Heart right ventricle (tissue), 16 donors: ENCODE results near the gene GBA2. TPM values are rescaled to one million over a fixed set of nuclear protein-coding genes. Genes with fewer than 3 reads are reported as not detected.

Experiments used
- ATAC-seq, 8 donors: fragments of 200-7000 bp; cut with Tn5 transposase; one replicate each; pipeline ENCODE4 v1.9.1; 2020; ENCODE audit warnings: mild to moderate bottlenecking in 8 of 8, moderate library complexity in 8 of 8, moderate number of reproducible peaks in 1 of 8
- DNase-seq, 2 donors: peaks; one replicate each; pipeline ENCODE4 v3.0.0-alpha.2; 2020
- H3K27ac ChIP-seq, 10 donors: fragments of 200-600 bp; sonication (generic) in 2 of 10; one replicate each; pipeline versions ENCODE4 v1.5.0 to v1.8.0; 2020 to 2022; ENCODE audit warnings: mild to moderate bottlenecking in 3 of 10
- H3K27me3 ChIP-seq, 7 donors: fragments of 200-600 bp; one replicate each; pipeline ENCODE4 v1.8.0; 2021 to 2022; ENCODE audit warnings: mild to moderate bottlenecking in 2 of 7
- H3K36me3 ChIP-seq, 9 donors: fragments of 200-600 bp; sonication (generic) in 1 of 9; one replicate each; pipeline versions ENCODE4 v1.5.0 to v1.8.0; 2020 to 2022; ENCODE audit warnings: mild to moderate bottlenecking in 2 of 9
- H3K4me1 ChIP-seq, 9 donors: fragments of 200-600 bp; sonication (generic) in 1 of 9; one replicate each; pipeline versions ENCODE4 v1.5.0 to v1.8.0; 2020 to 2022; ENCODE audit warnings: mild to moderate bottlenecking in 4 of 9
- H3K4me3 ChIP-seq, 10 donors: fragments of 200-600 bp; sonication (generic) in 2 of 10; one replicate each; pipeline versions ENCODE4 v1.5.0 to v1.8.0; 2020 to 2022; ENCODE audit warnings: mild to moderate bottlenecking in 7 of 10, moderate library complexity in 2 of 10
- H3K9me3 ChIP-seq, 11 donors: fragments of 200-600 bp in 10 of 11; sonication (generic) in 2 of 11; one replicate each; pipeline versions ENCODE4 v1.5.0 to v1.8.0; 2013 to 2022; ENCODE audit warnings: mild to moderate bottlenecking in 2 of 11, control low read depth in 1 of 11, moderate library complexity in 1 of 11
- CTCF ChIP-seq, 9 donors: fragments of 200-600 bp; sonication (generic) in 2 of 9; IDR thresholded peaks; one replicate each; pipeline versions ENCODE4 v1.5.0 to v1.8.0; 2021 to 2022; ENCODE audit warnings: antibody characterized with exemption in 9 of 9, mild to moderate bottlenecking in 5 of 9, moderate library complexity in 1 of 9
- WGBS, 2 donors: extraction: QIAGEN DNeasy Blood & Tissue Kit; methylation state at CpG; one replicate each; pipeline ENCODE4 v1.1.7; 2013; ENCODE audit warnings: inconsistent platforms in 1 of 2; 5-methylcytosine and 5-hydroxymethylcytosine counted together
- intact Hi-C, 10 donors: fragments of 100-400 bp; cut with DNase I; formaldehyde crosslinking; loops; one replicate each; pipeline versions ENCODE4 v1.11.1 to v1.14.2; 2022
- polyA plus RNA-seq, 2 donors: library from polyadenylated mRNA; stranded (reverse); fragments of 200-250 nt; gene quantifications; one replicate each; pipeline ENCODE4 v1.2.3, GENCODE V29; 2013
- total RNA-seq, 10 donors: library from RNA; stranded (reverse); fragmentation: NEBNext Ultra II Directional in 3 of 10; extraction: Animal tissue kit (Norgen Biotek cat#: 25700) in 3 of 10; gene quantifications; one replicate each; pipeline versions ENCODE4 v1.2.1 to v1.2.4, GENCODE V29; 2021 to 2023
- donor health status: Arrhythmogenic right ventricular cardiomyopathy.
- donor health status: ischemic (EF 13 %, LVEDD 7.1; RV severe dilation, severe dysfunction).
- donor health status: healthy with polysubstance abuse.
- donor health status: DM: no; HTN: yes; CAD: no.
- donor health status: DM: no; HTN: no; CAD: no.
- donor health status: ischemic (EF 25% LVEDD 6.9; RV normal size, moderate dysfunction).
- donor health status: ischemic (EF 25% LVEDD 5.7; RV mildly dilated, moderate dysfunction).
- donor health status: healthy.
- donor health status: DM: yes; HTN: yes; CAD: no.
- donor health status: Ischemic cardiomyopathy.
- donor health status: ischemic (EF 35%, LVEDD 5.7; RV mildly dilated, moderate dysfunction).
- donor health status: nonischemic (EF 11% LVEDD 7.7; RV severe dilation, severe dysfunction).
- donor health status: DM: yes; HTN: yes; CAD: no.
- donor health status: PGD.
- donor health status: ischemic (EF 29% LVEDD 5.4; RV normal size, mild dysfunction).
- donor health status: nonischemic (EF 23%, LVEDD 6.1; RV moderate dilation, normal function).

The GBA2 gene
- total and polyA plus RNA-seq, 12 donors: 47.4 to 102 (median 79.5) TPM

- Histone ChIP-seq H3K27ac (no peak overlapping the region), H3K27me3 (no peaks in the 10 kb centered on the region), H3K9me3 (no peaks in the 10 kb centered on the region), H3K4me1 (peaks cover 0 to 49% (median 29%) of the 10 kb centered on the region in 9 donors), H3K36me3 (peaks cover 0 to 1% (median 0%) of the 10 kb centered on the region in 9 donors), H3K4me3 (no peak overlapping the region)
- 73 to 79% methylated on average over 2 of the region's 2 CpGs for WGBS, 2 donors
- TF ChIP-seq CTCF (IDR thresholded peaks at IDR 0.05): no peak
- ATAC-seq: no peak
- intact Hi-C loops: no loop called here
- peak in 1 of 2 donors; percentile 24 for DNase-seq
These were observed 11.6 kb upstream of the GBA2 start for GRCh38 chr9:35760651-35761050.

DNA sequence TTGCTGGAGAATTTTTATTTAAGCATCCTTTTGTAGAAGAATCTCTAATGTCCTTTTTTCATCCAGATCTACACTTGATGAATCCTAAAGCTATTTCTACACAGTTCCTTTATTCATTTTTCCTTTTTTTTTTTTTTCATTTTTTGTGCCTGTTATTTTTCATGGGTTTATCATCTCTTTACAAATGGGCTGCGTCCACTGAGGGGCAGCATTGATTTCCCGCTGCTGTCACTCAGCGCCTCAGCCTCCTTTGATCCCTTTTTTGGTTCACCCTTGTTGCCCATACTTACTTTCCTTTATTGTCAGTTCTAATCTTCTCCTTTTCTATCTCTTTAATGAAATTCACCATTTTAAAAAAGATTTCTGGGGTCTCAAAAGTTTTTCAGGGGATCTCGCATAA is 10.8 kb upstream of the GBA2 start:
- Histone ChIP-seq H3K4me1 (peaks cover 0 to 49% (median 29%) of the 10 kb centered on the region in 9 donors), H3K36me3 (peaks cover 0 to 9% (median 2%) of the 10 kb centered on the region in 9 donors), H3K27me3 (no peaks in the 10 kb centered on the region), H3K9me3 (no peaks in the 10 kb centered on the region), H3K27ac (no peak overlapping the region), H3K4me3 (no peak overlapping the region)
- intact Hi-C loops: loop anchor here in 2 of 10 donors (5.0 to 10.0 kb wide), 2 partner anchors 53 to 115 kb away; partner anchors contain the start of gene SPAG8 (in 1 of the 2)
- ATAC-seq (no peak), DNase-seq (no peak)
- TF ChIP-seq CTCF (IDR thresholded peaks at IDR 0.05): no peak
- 96% methylated on average over 4 of the region's 4 CpGs for whole genome bisulfite sequencing, 2 donors

GRCh38 chr9:35758475-35759050 is 9.5 kb upstream of the GBA2 start:
- no peaks in the 10 kb centered on the region for H3K27me3 ChIP-seq
- ATAC-seq (no peak), DNase-seq (no peak)
- H3K9me3 ChIP-seq: no peaks in the 10 kb centered on the region
- intact Hi-C loops: loop anchor here in 2 of 10 donors (5.0 to 10.0 kb wide), 2 partner anchors 54 to 114 kb away; partner anchors contain the start of gene SPAG8 (in 1 of the 2)
- WGBS, 2 donors: 50 to 62% methylated on average over 3 of the region's 3 CpGs
- no peak for TF ChIP-seq CTCF (IDR thresholded peaks at IDR 0.05)
- no peak overlapping the region for H3K4me3 ChIP-seq
- peak overlapping the region in 8 of 10 donors; percentile 24 to 95 (median 91) for H3K27ac ChIP-seq
- peaks cover 0 to 21% (median 13%) of the 10 kb centered on the region in 9 donors for H3K36me3 ChIP-seq
- peaks cover 0 to 55% (median 29%) of the 10 kb centered on the region in 9 donors for H3K4me1 ChIP-seq

- TF ChIP-seq CTCF (IDR thresholded peaks at IDR 0.05): no peak
- ATAC-seq (no peak), DNase-seq (no peak)
- Histone ChIP-seq H3K4me3 (peak overlapping the region in 6 of 10 donors; percentile 55 to 73 (median 66)), H3K27ac (peak overlapping the region in 9 of 10 donors; percentile 87 to 95 (median 92)), H3K36me3 (peaks cover 0 to 28% (median 20%) of the 10 kb centered on the region in 9 donors), H3K4me1 (peaks cover 0 to 55% (median 29%) of the 10 kb centered on the region in 9 donors), H3K9me3 (no peaks in the 10 kb centered on the region), H3K27me3 (no peaks in the 10 kb centered on the region)
- intact Hi-C loops: loop anchor here in 2 of 10 donors (5.0 to 10.0 kb wide), 2 partner anchors 54 to 113 kb away; partner anchors contain the start of gene SPAG8 (in 1 of the 2)
These were observed 8.9 kb upstream of the GBA2 start for GRCh38 chr9:35757892-35758275.
